Measurements from ENCODE around the gene WFS1.

WFS1 gene

GRCh38 chr4:6326312-6327060 lies 56.8 kb downstream of the WFS1 start:
- no peak for DNase-seq

GRCh38 chr4:6327220-6327917 lies 57.7 kb downstream of the WFS1 start:
- peak; percentile 64 for DNase-seq

- no peak for DNase-seq
These were observed 58.9 kb downstream of the WFS1 start for GRCh38 chr4:6328526-6328925.

- no peak for DNase-seq
These were observed 60.1 kb downstream of the WFS1 start for GRCh38 chr4:6329478-6330383.

- DNase-seq = no peak
These were observed 60.7 kb downstream of the WFS1 start for GRCh38 chr4:6330384-6330767.

- no peak for DNase-seq
These were observed 61.4 kb downstream of the WFS1 start for GRCh38 chr4:6331018-6331417.

GRCh38 chr4:6331468-6331867 lies 61.8 kb downstream of the WFS1 start:
- no peak for DNase-seq

GRCh38 chr4:6332042-6332668 lies 62.5 kb downstream of the WFS1 start:
- peak; percentile 43 for DNase-seq

- no peak for DNase-seq
These were observed 63.0 kb downstream of the WFS1 start for GRCh38 chr4:6332669-6333050.

- peak; percentile 8 for DNase-seq
These were observed 63.9 kb downstream of the WFS1 start for GRCh38 chr4:6333301-6334202.

GRCh38 chr4:6334203-6334887 lies 64.7 kb downstream of the WFS1 start:
- DNase-seq = no peak

GRCh38 chr4:6335040-6335590 lies 65.5 kb downstream of the WFS1 start:
- no peak for DNase-seq

GRCh38 chr4:6336166-6336565 lies 66.5 kb downstream of the WFS1 start:
- DNase-seq = no peak

GRCh38 chr4:6337331-6337935 lies 67.8 kb downstream of the WFS1 start:
- DNase-seq = peak; percentile 27

GRCh38 chr4:6338175-6338950 lies 68.7 kb downstream of the WFS1 start:
- no peak for DNase-seq

GRCh38 chr4:6338951-6339817 lies 69.5 kb downstream of the WFS1 start:
- no peak for DNase-seq

- DNase-seq = no peak
These were observed 70.3 kb downstream of the WFS1 start for GRCh38 chr4:6339818-6340445.

- DNase-seq = no peak
These were observed 70.9 kb downstream of the WFS1 start for GRCh38 chr4:6340446-6341015.
